DMS153 treated with DMSO at 0.1 percent for 48 hours (cell line): ENCODE measurements around the gene KSR1.

Experiments used
- DNase-seq: peaks from one replicate; lab custom pipeline; 2025; ENCODE audit not compliant: unreplicated experiment; lab: John Stamatoyannopoulos, UW

Gene KSR1

GRCh38 chr17:27473190-27473747, 17.0 kb downstream of the KSR1 start:
- DNase-seq, result no peak

GRCh38 chr17:27473748-27474609, 17.7 kb downstream of the KSR1 start:
- DNase-seq, result no peak

- no peak for DNase-seq
Observed at GRCh38 chr17:27475070-27475673, 18.9 kb downstream of the KSR1 start.

GRCh38 chr17:27475981-27476895, 20.0 kb downstream of the KSR1 start:
- no peak for DNase-seq

- no peak for DNase-seq
Observed at GRCh38 chr17:27477050-27477888, 21.0 kb downstream of the KSR1 start.

GRCh38 chr17:27477971-27478684, 21.9 kb downstream of the KSR1 start:
- DNase-seq, result no peak

- DNase-seq, result no peak
Observed at GRCh38 chr17:27478901-27479538, 22.8 kb downstream of the KSR1 start.

GRCh38 chr17:27479838-27480237, 23.6 kb downstream of the KSR1 start:
- no peak for DNase-seq

- no peak for DNase-seq
Observed at GRCh38 chr17:27480699-27481098, 24.5 kb downstream of the KSR1 start.

GRCh38 chr17:27481327-27481726, 25.1 kb downstream of the KSR1 start:
- no peak for DNase-seq

- DNase-seq, result no peak
Observed at GRCh38 chr17:27485125-27485524, 28.9 kb downstream of the KSR1 start.

- no peak for DNase-seq
Observed at GRCh38 chr17:27485716-27486495, 29.7 kb downstream of the KSR1 start.

- DNase-seq, result no peak
Observed at GRCh38 chr17:27486741-27487140, 30.5 kb downstream of the KSR1 start.

- DNase-seq, result no peak
Observed at GRCh38 chr17:27488231-27488630, 32.0 kb downstream of the KSR1 start.

- no peak for DNase-seq
Observed at GRCh38 chr17:27489045-27489715, 32.9 kb downstream of the KSR1 start.

- no peak for DNase-seq
Observed at GRCh38 chr17:27490391-27490790, 34.1 kb downstream of the KSR1 start.

- DNase-seq, result no peak
Observed at GRCh38 chr17:27491713-27492190, 35.5 kb downstream of the KSR1 start.

GRCh38 chr17:27492470-27492869, 36.2 kb downstream of the KSR1 start:
- no peak for DNase-seq
